ENCODE data around the gene BGLAP. TPM values are rescaled to one million over a fixed set of nuclear protein-coding genes. Genes with fewer than 3 reads are reported as not detected.

The BGLAP gene
- total RNA-seq, 1 donor from 2014 or later, result 19.1 TPM

GRCh38 chr1:156291226-156292061, 49.5 kb downstream of the BGLAP start:
- peak; percentile 79 to 94 for DNase-seq (ENCODE audit: low spot score in 2 of 2)
- no peaks in the 10 kb centered on the region for H3K9me3 ChIP-seq
- H3K4me3 ChIP-seq, result peak overlapping the region; percentile 54 to 65
- no peak for TF ChIP-seq CTCF (IDR thresholded peaks at IDR 0.05)
- H3K4me1 ChIP-seq, result peaks cover 7 to 11% of the 10 kb centered on the region in 2 donors
- no peaks in the 10 kb centered on the region for H3K27me3 ChIP-seq
- peak overlapping the region; percentile 87 to 90 for H3K27ac ChIP-seq
- intact Hi-C loops (cut with DNase I), result no loop called here
- peaks cover 4 to 7% of the 10 kb centered on the region in 2 donors for H3K36me3 ChIP-seq

Other genes with a start within 250 kb of the BGLAP start
- gene SSR2, start 221.2 kb upstream of the BGLAP start, total RNA-seq, result 103 TPM
- 28.7 TPM for gene UBQLN4, start 188.4 kb upstream of the BGLAP start, total RNA-seq
- 43.9 TPM for gene LAMTOR2, start 187.4 kb upstream of the BGLAP start, total RNA-seq
- gene RAB25, start 181.0 kb upstream of the BGLAP start, total RNA-seq, result not detected
- 1.3 TPM for gene MEX3A, start 159.7 kb upstream of the BGLAP start, total RNA-seq
- 783 TPM for gene LMNA, start 127.5 kb upstream of the BGLAP start, total RNA-seq
- 0.64 TPM for gene SEMA4A, start 88.6 kb upstream of the BGLAP start, total RNA-seq
- 13.5 TPM for gene SLC25A44, start 48.1 kb upstream of the BGLAP start, total RNA-seq
- 61.4 TPM for gene PMF1, start 29.2 kb upstream of the BGLAP start, total RNA-seq
- not detected for gene PAQR6, start 5.9 kb downstream of the BGLAP start, total RNA-seq
- gene SMG5, start 40.6 kb downstream of the BGLAP start, total RNA-seq, result 76.5 TPM
- not detected for gene TMEM79, start 42.1 kb downstream of the BGLAP start, total RNA-seq
- 58.0 TPM for gene GLMP, start 53.5 kb downstream of the BGLAP start, total RNA-seq
- gene VHLL, start 57.1 kb downstream of the BGLAP start, total RNA-seq, result not detected
- 109 TPM for gene CCT3, start 96.1 kb downstream of the BGLAP start, total RNA-seq
- not detected for gene TSACC, start 96.3 kb downstream of the BGLAP start, total RNA-seq
- not detected for gene RHBG, start 127.0 kb downstream of the BGLAP start, total RNA-seq